SK-N-SH (cell line): Measurements from ENCODE around the gene AMDHD2. TPM values are rescaled to one million over a fixed set of nuclear protein-coding genes. Genes with fewer than 3 reads are reported as not detected.

Experiments used
- CTCF ChIA-PET: fragments of 300-600, 350-600 bp; formaldehyde crosslinking; extraction: SDS; loops from one replicate; lab custom pipeline; 2021; lab: Yijun Ruan, JAX
- POLR2A ChIA-PET: fragments of 350-600 bp; sonication (Branson Sonifier 250); formaldehyde crosslinking; extraction: SDS; loops from one replicate; lab custom pipeline; 2020; ENCODE audit warnings: antibody characterized with exemption, inconsistent platforms; lab: Yijun Ruan, JAX
- DNase-seq: peaks from one replicate; pipeline ENCODE4 v3.0.0; 2012
- H2AFZ ChIP-seq: fragments of 200-600 bp; sonication (generic); 2 replicates; pipeline ENCODE4 v1.8.1; 2016; ENCODE audit warnings: antibody characterized with exemption, mild to moderate bottlenecking, low read depth
- H3F3A ChIP-seq: fragments of 200-600 bp; sonication (generic); replicated peaks from 2 replicates; pipeline ENCODE3; 2016; ENCODE audit warnings: antibody characterized with exemption, mild to moderate bottlenecking; ENCODE audit not compliant: insufficient read depth
- H3K27ac ChIP-seq, 2 experiments: fragments of 200-500 bp in 1 of 2; fragments of 200-600 bp in 1 of 2; sonication (Bioruptor generic) in 1 of 2; sonication (generic), shearing (Covaris generic) in 1 of 2; 2 replicates each; pipeline versions ENCODE4 v1.5.1 to v1.6.1; 2014 to 2016; ENCODE audit warnings: low read depth in 2 of 2, inconsistent platforms in 1 of 2, low read length in 1 of 2, mild to moderate bottlenecking in 1 of 2, mixed read lengths in 1 of 2
- H3K27me3 ChIP-seq: fragments of 200-600 bp; sonication (generic), shearing (Covaris generic); 2 replicates; pipeline ENCODE4 v1.6.1; 2016; ENCODE audit warnings: mixed run types; ENCODE audit not compliant: insufficient read depth
- H3K36me3 ChIP-seq, 2 experiments: fragments of 200-500 bp in 1 of 2; fragments of 200-600 bp in 1 of 2; sonication (Bioruptor generic) in 1 of 2; sonication (generic) in 1 of 2; replicated peaks in 1 of 2; 2 replicates each; pipeline versions ENCODE3 to v1.5.1; 2014 to 2016; ENCODE audit warnings: low read length in 1 of 2, mild to moderate bottlenecking in 1 of 2; ENCODE audit not compliant: insufficient read depth in 2 of 2, control insufficient read depth in 1 of 2
- H3K4me1 ChIP-seq, 2 experiments: fragments of 200-500 bp in 1 of 2; fragments of 200-600 bp in 1 of 2; sonication (Bioruptor generic) in 1 of 2; sonication (generic), shearing (Covaris generic) in 1 of 2; 2 replicates each; pipeline versions ENCODE4 v1.5.1 to v1.6.1; 2014 to 2016; ENCODE audit warnings: low read depth in 1 of 2, low read length in 1 of 2, mixed run types in 1 of 2; ENCODE audit not compliant: insufficient read depth in 2 of 2, control insufficient read depth in 1 of 2
- H3K4me2 ChIP-seq: fragments of 200-600 bp; sonication (generic), shearing (Covaris generic); 2 replicates; pipeline ENCODE4 v1.6.1; 2017; ENCODE audit warnings: mixed run types
- H3K4me3 ChIP-seq, 2 experiments: fragments of 200-500 bp in 1 of 2; fragments of 200-600 bp in 1 of 2; sonication (Bioruptor generic) in 1 of 2; sonication (generic), shearing (Covaris generic) in 1 of 2; 2 replicates each; pipeline versions ENCODE4 v1.5.1 to v1.8.1; 2014 to 2016; ENCODE audit warnings: low read depth in 2 of 2, inconsistent platforms in 1 of 2, low read length in 1 of 2, mild to moderate bottlenecking in 1 of 2, mixed read lengths in 1 of 2, moderate library complexity in 1 of 2
- H3K79me2 ChIP-seq: fragments of 200-600 bp; sonication (generic); 2 replicates; pipeline ENCODE4 v1.8.1; 2017; ENCODE audit warnings: mild to moderate bottlenecking; ENCODE audit not compliant: insufficient read depth
- H3K9ac ChIP-seq: fragments of 200-600 bp; sonication (generic); 2 replicates; pipeline ENCODE4 v1.6.1; 2017; ENCODE audit warnings: mixed run types
- H3K9me2 ChIP-seq: fragments of 200-600 bp; sonication (generic); 2 replicates; pipeline ENCODE4 v1.6.1; 2017; ENCODE audit warnings: mixed run types
- H3K9me3 ChIP-seq: fragments of 200-600 bp; sonication (generic); 2 replicates; pipeline ENCODE4 v1.6.1; 2017; ENCODE audit warnings: mixed run types, mild to moderate bottlenecking, moderate library complexity
- H4K20me1 ChIP-seq: fragments of 200-600 bp; sonication (generic); 2 replicates; pipeline ENCODE4 v1.6.1; 2017; ENCODE audit warnings: mild to moderate bottlenecking, mixed run types; ENCODE audit not compliant: insufficient read depth
- CHD2 ChIP-seq: fragments of 150-350 bp; IDR thresholded peaks from 2 replicates; pipeline ENCODE4 v1.6.1; 2018; ENCODE audit warnings: low read length; ENCODE audit not compliant: partially characterized antibody
- CTCF ChIP-seq: fragments of 200-600 bp; sonication (generic); IDR thresholded peaks from 2 replicates; pipeline ENCODE4 v1.6.1; 2017; ENCODE audit warnings: antibody characterized with exemption, mild to moderate bottlenecking, moderate library complexity
- ELF1 ChIP-seq: IDR thresholded peaks from 2 replicates; pipeline ENCODE4 v1.4.0; 2012
- FOXJ3 ChIP-seq: sonication (generic); formaldehyde crosslinking; IDR thresholded peaks from 2 replicates; pipeline ENCODE4 v1.5.1; 2020; ENCODE audit warnings: mild to moderate bottlenecking, missing genetic modification reagents
- FOXM1 ChIP-seq: IDR thresholded peaks from 2 replicates; pipeline ENCODE4 v1.4.0; 2012; ENCODE audit warnings: low read depth, mild to moderate bottlenecking
- IRF3 ChIP-seq: fragments of 150-350 bp; IDR thresholded peaks from 2 replicates; pipeline ENCODE4 v1.6.1; 2016; ENCODE audit warnings: mild to moderate bottlenecking, low read depth, low read length
- MEF2A ChIP-seq: IDR thresholded peaks from 2 replicates; pipeline ENCODE4 v1.4.0; 2012; ENCODE audit warnings: low read depth, borderline replicate concordance
- MXI1 ChIP-seq: IDR thresholded peaks from 2 replicates; pipeline ENCODE4 v1.6.1; 2012; ENCODE audit warnings: mild to moderate bottlenecking, low read depth, low read length, improper control_type of control experiment
- PBX3 ChIP-seq: IDR thresholded peaks from 2 replicates; pipeline ENCODE4; 2012
- POLR2AphosphoS5 ChIP-seq: IDR thresholded peaks from 2 replicates; pipeline ENCODE4 v1.6.1; 2012; ENCODE audit warnings: low read depth, low read length
- RFX5 ChIP-seq: IDR thresholded peaks from 2 replicates; pipeline ENCODE4 v1.6.1; 2012; ENCODE audit warnings: mild to moderate bottlenecking, improper control_type of control experiment, low read length
- RXRA ChIP-seq: IDR thresholded peaks from 2 replicates; pipeline ENCODE4 v1.4.0; 2012; ENCODE audit warnings: low read depth, mild to moderate bottlenecking, borderline replicate concordance
- SMC3 ChIP-seq: IDR thresholded peaks from 2 replicates; pipeline ENCODE4 v1.6.1; 2012; ENCODE audit warnings: low read depth, low read length, improper control_type of control experiment
- TAF1 ChIP-seq: IDR thresholded peaks from 2 replicates; pipeline ENCODE4 v1.6.1; 2012; ENCODE audit warnings: low read depth, mild to moderate bottlenecking, low read length, moderate library complexity, borderline replicate concordance
- USF1 ChIP-seq: IDR thresholded peaks from 2 replicates; pipeline ENCODE4 v1.4.0; 2012; ENCODE audit warnings: low read depth, borderline replicate concordance
- ZBTB33 ChIP-seq: IDR thresholded peaks from 2 replicates; pipeline ENCODE4 v1.4.0; 2012; ENCODE audit warnings: low read depth, borderline replicate concordance
- WGBS: methylation state at CpG from one replicate; pipeline ENCODE4 v1.1.6; 2017; ENCODE audit warnings: low lambda C conversion rate; 5-methylcytosine and 5-hydroxymethylcytosine counted together
- polyA plus RNA-seq, 3 experiments: library from polyadenylated mRNA; depleted of rRNA; stranded (reverse); fragments of >200 nt; gene quantifications; 2 replicates each; pipeline ENCODE4 v1.2.3, GENCODE V29; 2012

The AMDHD2 gene
- polyA plus RNA-seq, 1 of the 3 experiments (the other 2 are of a cell fraction): 38.1 TPM

- Histone ChIP-seq H3K4me1 (peaks cover 3 to 51% of the 10 kb centered on the region in 2 experiments; a peak in 3 of 4 replicates), H3F3A (no peaks in the 10 kb centered on the region), H3K9me3 (no peaks in the 10 kb centered on the region), H3K27ac (peak overlapping the region in 1 of 2 experiments; percentile 86; a peak in 1 of 4 replicates), H3K9me2 (no peaks in the 10 kb centered on the region), H3K9ac (no peak overlapping the region), H4K20me1 (no peaks in the 10 kb centered on the region), H3K79me2 (no peaks in the 10 kb centered on the region), H3K27me3 (no peaks in the 10 kb centered on the region), H3K36me3 (no peaks in the 10 kb centered on the region), H2AFZ (no peak overlapping the region), H3K4me2 (no peak overlapping the region), H3K4me3 (no peak overlapping the region)
- POLR2A ChIA-PET: interaction anchor here (1.4 kb wide), 1 partner anchor 16 kb away, joined by 4 read pairs; no protein-coding TSS in a partner anchor
- DNase-seq: no peak
- CTCF ChIA-PET: interaction anchor here (1.0 to 12.7 kb wide), 7 partner anchors 10 to 62 kb away, joined by 3 to 95 read pairs (median 11); partner anchors contain the start of genes CCNF and TBC1D24
- 90% methylated on average over 12 of the region's 13 CpGs for WGBS
- no peak for TF ChIP-seq RFX5
- TF ChIP-seq MXI1: no peak
- no peak for TF ChIP-seq FOXM1
- no peak for TF ChIP-seq POLR2AphosphoS5
- TF ChIP-seq PBX3: no peak
- no peak for TF ChIP-seq IRF3
Observed at GRCh38 chr16:2484898-2485508, 35.2 kb upstream of the AMDHD2 start.

- H3K36me3 ChIP-seq: no peaks in the 10 kb centered on the region
- no peaks in the 10 kb centered on the region for H3K27me3 ChIP-seq
- no peaks in the 10 kb centered on the region for H3K9me2 ChIP-seq
- no peak overlapping the region for H3K9ac ChIP-seq
- DNase-seq: no peak
- H3K27ac ChIP-seq: no peak overlapping the region
- no peaks in the 10 kb centered on the region for H3F3A ChIP-seq
- H3K79me2 ChIP-seq: no peaks in the 10 kb centered on the region
- H3K4me3 ChIP-seq: no peak overlapping the region
- POLR2A ChIA-PET: interaction anchor here (1.4 kb wide), 1 partner anchor 17 kb away, joined by 4 read pairs; no protein-coding TSS in a partner anchor
- no peak overlapping the region for H2AFZ ChIP-seq
- no peaks in the 10 kb centered on the region for H3K9me3 ChIP-seq
- 91% methylated on average over 15 of the region's 33 CpGs for WGBS
- H4K20me1 ChIP-seq: no peaks in the 10 kb centered on the region
- no peak overlapping the region for H3K4me2 ChIP-seq
- CTCF ChIA-PET: interaction anchor here (1.2 to 12.7 kb wide), 3 partner anchors 11 to 14 kb away, joined by 4 to 95 read pairs (median 9); partner anchors contain the start of gene TBC1D24
- peaks cover 3 to 50% of the 10 kb centered on the region in 2 experiments; a peak in 3 of 4 replicates for H3K4me1 ChIP-seq
- TF ChIP-seq CTCF: no peak
- no peak for TF ChIP-seq RXRA
- TF ChIP-seq ZBTB33: no peak
- no peak for TF ChIP-seq CHD2
- no peak for TF ChIP-seq MEF2A
- TF ChIP-seq ELF1: no peak
- TF ChIP-seq FOXJ3 (CRISPR knock-in tag): no peak
- TF ChIP-seq PBX3: no peak
- TF ChIP-seq TAF1: no peak
- TF ChIP-seq USF1: no peak
- no peak for TF ChIP-seq SMC3
- no peak for TF ChIP-seq RFX5
- no peak for TF ChIP-seq FOXM1
Observed at GRCh38 chr16:2485811-2486507, 34.2 kb upstream of the AMDHD2 start.
